NCI-H146 treated with DMSO at 0.1 percent for 48 hours (cell line): ENCODE data around the gene SIM1.

ENCODE experiments used
- DNase-seq: peaks from one replicate; lab custom pipeline; 2025; ENCODE audit not compliant: unreplicated experiment; lab: John Stamatoyannopoulos, UW

The SIM1 gene

DNA sequence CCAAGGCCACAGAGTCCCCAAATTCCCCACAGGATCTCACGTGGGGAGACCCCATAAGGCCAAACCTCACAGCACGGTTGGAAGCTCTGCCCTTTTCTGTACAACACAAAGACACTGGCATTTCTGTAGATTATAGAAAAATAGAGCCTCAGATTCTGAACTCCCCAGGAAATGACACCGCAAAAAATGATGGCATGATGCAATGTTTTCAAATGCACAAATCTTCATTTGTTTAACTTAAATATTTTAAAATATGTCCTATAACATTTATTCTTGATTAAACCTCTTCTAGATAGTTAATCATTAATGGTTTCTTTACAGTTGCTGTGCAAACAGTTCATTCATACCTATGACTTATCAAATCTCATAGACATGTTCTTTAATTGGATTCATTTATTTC lies 33.8 kb downstream of the SIM1 start:
- DNase-seq = no peak

- no peak for DNase-seq
These were observed 37.3 kb downstream of the SIM1 start for GRCh38 chr6:100427452-100427851.

- no peak for DNase-seq
These were observed 37.9 kb downstream of the SIM1 start for GRCh38 chr6:100426744-100427338.

GRCh38 chr6:100426241-100426640 lies 38.5 kb downstream of the SIM1 start:
- no peak for DNase-seq

DNA sequence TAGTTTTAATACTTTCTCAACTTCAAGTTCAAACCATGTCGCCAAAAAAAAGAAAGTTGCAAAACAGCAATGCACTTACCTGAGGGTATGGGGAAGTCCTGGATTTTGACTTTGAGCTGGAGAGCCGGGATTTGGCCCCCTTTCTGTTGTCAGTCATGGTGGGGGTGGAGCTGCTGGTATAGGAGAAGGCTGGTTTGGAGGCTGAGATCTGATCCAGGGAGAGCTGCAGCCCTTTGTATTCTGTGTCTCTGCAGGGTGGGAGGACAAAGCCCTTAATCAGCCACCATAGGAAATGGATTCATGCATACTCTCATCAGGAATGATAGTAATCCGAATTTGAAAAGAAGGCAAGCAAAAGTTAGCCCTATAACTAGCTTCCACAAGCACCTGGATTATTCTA lies 44.0 kb downstream of the SIM1 start:
- DNase-seq = no peak

DNA sequence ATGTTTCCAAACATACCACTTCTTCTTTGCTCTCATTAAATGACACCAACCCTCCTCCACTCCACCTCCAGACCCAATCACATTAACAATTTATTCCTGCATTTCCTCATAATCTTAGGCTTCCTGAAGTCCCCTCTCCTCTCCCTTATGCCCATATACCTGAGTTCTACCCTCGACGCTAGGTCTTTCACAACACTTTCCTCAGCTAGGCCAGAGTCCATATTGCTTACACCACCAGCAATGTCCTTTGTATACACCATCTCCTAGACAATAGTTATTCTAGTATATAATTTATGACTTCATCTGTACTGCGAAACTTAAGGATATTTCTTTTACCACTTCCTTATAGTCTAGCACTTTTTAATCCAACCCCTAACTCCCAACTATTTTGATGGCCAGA lies 47.7 kb downstream of the SIM1 start:
- DNase-seq = no peak

GRCh38 chr6:100415768-100416167 lies 49.0 kb downstream of the SIM1 start:
- no peak for DNase-seq

DNA sequence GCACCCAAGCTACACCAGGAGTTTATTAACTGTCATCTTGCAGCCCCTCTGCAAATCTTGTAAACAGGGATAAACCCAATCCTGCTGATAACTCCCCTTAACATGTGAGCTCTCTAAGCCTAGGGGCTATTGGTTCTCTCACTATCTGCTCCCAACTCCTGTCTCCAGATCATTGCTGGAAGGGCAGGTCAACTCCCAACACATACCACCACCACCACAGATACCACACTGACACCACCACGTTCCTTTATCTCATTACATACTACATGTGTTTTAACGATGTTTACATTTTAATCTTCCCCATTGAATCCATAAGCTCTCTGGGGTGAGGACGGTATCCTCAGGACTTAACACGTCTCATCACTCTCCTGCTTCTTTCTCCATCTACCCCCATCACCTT lies 51.8 kb downstream of the SIM1 start:
- no peak for DNase-seq

DNA sequence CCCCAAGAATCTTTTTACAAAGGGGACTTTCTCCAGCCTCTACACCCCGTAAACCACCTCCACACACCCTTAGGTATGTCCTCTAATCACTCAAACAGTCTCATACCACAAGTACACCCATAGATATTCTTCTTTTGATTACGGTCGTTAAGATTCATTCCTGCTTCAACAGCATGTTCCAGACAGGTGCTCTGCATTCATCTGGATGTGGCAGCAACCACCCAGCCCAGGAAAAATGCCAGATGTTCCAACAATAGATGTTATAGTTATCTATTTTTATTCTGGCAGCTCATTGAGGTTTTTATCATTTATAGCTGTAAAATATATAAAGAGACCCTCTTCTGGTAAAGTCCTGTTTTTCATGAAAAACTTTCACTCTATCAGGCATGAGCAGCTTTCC lies 60.7 kb downstream of the SIM1 start:
- DNase-seq = no peak

- no peak for DNase-seq
These were observed 71.2 kb downstream of the SIM1 start for GRCh38 chr6:100393493-100393892.

GRCh38 chr6:100392423-100392822 lies 72.3 kb downstream of the SIM1 start:
- DNase-seq = no peak

- DNase-seq = no peak
These were observed 75.7 kb downstream of the SIM1 start for GRCh38 chr6:100388868-100389519.

DNA sequence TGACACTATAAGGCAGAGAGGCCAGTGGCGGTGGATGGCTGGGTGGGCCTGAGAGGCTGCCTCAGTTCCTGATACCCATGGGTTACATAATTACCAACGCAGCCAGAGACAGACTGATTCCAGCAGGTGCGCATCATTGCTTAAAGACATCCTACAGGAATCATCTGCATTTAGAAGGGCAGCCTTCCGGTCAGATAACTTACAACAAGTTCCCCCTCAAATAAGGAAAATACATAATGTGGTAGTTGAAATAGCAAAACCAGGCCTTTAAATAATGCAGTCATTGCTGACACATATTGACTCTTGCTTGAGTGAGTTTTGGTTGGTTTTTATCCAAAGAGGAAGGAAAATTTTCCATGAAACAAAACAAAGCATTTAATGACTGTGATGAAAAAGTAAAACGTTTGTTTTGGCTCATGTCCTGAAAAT lies 81.9 kb downstream of the SIM1 start:
- no peak for DNase-seq

- no peak for DNase-seq
These were observed 82.7 kb downstream of the SIM1 start for GRCh38 chr6:100382031-100382430.

GRCh38 chr6:100381111-100381510 lies 83.6 kb downstream of the SIM1 start:
- DNase-seq = no peak

- DNase-seq = no peak
These were observed 85.3 kb downstream of the SIM1 start for GRCh38 chr6:100379386-100379785.

DNA sequence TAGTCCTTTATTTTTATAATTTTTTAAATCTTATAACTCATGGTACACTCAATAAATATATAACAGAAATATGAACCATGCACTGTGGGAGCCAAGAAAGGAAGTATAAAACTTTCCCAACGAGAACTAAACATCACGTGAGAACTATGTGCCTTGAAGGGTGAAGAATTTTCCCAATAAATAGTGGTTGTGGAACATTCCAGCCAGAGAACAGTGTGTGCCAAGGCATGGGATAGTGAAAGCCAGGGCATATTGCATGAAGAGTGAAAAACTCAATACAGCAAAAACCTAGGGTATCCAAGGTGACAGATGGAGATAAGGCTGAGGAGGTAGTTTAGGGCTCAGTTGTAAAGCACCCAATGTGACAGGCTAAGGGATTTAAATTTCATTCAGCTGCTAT lies 86.1 kb downstream of the SIM1 start:
- no peak for DNase-seq

- DNase-seq = peak; percentile 6
These were observed 88.6 kb downstream of the SIM1 start for GRCh38 chr6:100376103-100376502.

- no peak for DNase-seq
These were observed 92.2 kb downstream of the SIM1 start for GRCh38 chr6:100372326-100373091.

DNA sequence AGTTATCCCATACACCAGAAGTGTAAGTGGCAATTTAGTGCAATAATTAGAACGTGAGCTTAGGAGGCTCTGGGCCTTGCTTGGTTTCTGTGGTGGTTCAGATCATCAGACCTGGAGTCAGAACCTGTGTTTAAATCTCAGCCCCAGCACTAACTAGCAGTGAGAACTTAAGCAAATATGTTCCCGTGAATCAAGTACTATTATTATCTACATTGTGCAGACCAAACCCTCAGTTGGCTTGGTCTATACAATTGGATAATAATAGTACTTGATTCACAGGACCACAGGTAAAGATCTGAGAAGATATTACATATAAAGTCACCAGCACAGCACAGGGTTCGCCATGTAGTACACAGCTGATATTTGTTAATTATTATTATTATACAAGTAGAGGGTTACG lies 93.1 kb downstream of the SIM1 start:
- DNase-seq = no peak

DNA sequence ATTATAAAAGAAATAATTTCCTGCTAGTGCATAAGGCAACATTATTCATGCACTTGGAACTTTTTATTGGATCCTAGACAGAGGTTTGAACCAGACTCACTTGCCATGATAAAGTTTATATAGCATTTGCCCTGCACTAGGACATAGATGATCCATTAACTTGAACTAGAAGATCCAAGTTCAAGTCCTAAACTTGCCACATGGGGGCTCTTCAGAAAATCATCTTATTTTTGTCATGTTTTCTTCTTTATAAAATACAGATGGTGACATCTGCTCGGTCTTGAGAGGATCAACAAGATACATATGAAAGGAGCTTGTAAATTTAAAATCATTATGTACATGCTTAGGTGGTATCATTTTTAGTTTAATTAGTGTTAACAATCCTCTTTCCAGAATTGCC lies 94.5 kb downstream of the SIM1 start:
- no peak for DNase-seq

DNA sequence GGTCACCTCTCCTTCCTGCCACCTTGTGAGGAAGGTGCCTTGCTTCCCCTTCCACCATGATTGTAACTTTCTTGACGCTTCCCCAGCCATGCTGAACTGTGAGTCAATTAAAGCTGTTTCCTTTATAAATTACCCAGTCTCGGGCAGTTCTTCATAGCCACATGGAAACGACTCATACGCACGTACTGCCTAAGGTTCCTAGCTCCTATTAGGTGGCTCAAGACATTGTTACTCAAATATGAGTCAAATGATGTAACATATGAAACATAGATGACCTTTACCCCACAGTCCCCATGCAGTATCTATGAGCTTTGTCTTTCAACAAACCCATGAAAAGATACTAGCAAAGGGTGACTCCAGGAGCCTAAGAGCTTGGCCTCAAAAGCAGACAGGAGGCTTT lies 98.3 kb downstream of the SIM1 start:
- no peak for DNase-seq
